ENCODE measurements around the gene HSPA12B.

DNA sequence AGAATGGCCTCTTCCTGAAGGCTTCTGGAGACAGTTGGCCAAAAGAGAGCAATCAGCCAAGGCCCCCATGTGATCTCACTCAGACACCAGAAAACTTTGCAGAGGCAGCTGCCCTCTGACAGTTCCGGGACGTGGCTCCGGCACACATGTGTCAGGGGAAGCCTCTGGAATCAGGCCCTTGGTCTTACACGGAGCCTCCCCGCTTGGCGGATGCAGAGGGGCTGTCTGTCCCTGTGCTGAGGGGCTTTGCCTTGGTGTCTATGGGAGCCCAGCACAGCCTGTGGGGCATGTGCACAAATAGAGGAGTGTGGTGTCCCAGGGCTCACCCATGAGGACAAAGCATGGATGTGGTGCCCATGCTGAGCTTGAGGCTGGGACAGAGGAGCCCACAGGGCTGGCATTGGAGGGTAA is 33.9 kb upstream of the HSPA12B start:
- TF ChIP-seq, protein P1, sequence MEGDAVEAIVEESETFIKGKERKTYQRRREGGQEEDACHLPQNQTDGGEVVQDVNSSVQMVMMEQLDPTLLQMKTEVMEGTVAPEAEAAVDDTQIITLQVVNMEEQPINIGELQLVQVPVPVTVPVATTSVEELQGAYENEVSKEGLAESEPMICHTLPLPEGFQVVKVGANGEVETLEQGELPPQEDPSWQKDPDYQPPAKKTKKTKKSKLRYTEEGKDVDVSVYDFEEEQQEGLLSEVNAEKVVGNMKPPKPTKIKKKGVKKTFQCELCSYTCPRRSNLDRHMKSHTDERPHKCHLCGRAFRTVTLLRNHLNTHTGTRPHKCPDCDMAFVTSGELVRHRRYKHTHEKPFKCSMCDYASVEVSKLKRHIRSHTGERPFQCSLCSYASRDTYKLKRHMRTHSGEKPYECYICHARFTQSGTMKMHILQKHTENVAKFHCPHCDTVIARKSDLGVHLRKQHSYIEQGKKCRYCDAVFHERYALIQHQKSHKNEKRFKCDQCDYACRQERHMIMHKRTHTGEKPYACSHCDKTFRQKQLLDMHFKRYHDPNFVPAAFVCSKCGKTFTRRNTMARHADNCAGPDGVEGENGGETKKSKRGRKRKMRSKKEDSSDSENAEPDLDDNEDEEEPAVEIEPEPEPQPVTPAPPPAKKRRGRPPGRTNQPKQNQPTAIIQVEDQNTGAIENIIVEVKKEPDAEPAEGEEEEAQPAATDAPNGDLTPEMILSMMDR (IDR thresholded peaks at IDR 0.05; ENCODE audit: extremely low read depth in 1 of 2, insufficient read depth in 1 of 2, low read depth in 1 of 2, low read length in 2 of 2), result no peak
- TF ChIP-seq EZH2 (IDR thresholded peaks at IDR 0.05; ENCODE audit: borderline replicate concordance, low read depth, low read length, severe bottlenecking), result no peak
- no peak for TF ChIP-seq MYC (IDR thresholded peaks at IDR 0.05; ENCODE audit: low read depth, low read length)
- no peak for TF ChIP-seq POLR2AphosphoS5 (IDR thresholded peaks at IDR 0.05; ENCODE audit: insufficient read depth, low read depth, low read length)
- TF ChIP-seq POLR2A (IDR thresholded peaks at IDR 0.05; ENCODE audit: low read depth, low read length), result no peak
- TF ChIP-seq, protein P2, sequence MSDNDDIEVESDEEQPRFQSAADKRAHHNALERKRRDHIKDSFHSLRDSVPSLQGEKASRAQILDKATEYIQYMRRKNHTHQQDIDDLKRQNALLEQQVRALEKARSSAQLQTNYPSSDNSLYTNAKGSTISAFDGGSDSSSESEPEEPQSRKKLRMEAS (IDR thresholded peaks at IDR 0.05; ENCODE audit: insufficient read depth, insufficient read length), result no peak
- no peak for TF ChIP-seq JUN (IDR thresholded peaks at IDR 0.05; ENCODE audit: borderline replicate concordance, insufficient read depth, insufficient read length, low read depth)
- no peak for TF ChIP-seq GATA2 (IDR thresholded peaks at IDR 0.05; ENCODE audit: insufficient read depth, insufficient read length, low read depth, low read length)
